ENCODE results near the gene CD180.
A peak's percentile ranks its signal among the peaks of the same experiment; 100 is the strongest.

CD180 gene

DNA sequence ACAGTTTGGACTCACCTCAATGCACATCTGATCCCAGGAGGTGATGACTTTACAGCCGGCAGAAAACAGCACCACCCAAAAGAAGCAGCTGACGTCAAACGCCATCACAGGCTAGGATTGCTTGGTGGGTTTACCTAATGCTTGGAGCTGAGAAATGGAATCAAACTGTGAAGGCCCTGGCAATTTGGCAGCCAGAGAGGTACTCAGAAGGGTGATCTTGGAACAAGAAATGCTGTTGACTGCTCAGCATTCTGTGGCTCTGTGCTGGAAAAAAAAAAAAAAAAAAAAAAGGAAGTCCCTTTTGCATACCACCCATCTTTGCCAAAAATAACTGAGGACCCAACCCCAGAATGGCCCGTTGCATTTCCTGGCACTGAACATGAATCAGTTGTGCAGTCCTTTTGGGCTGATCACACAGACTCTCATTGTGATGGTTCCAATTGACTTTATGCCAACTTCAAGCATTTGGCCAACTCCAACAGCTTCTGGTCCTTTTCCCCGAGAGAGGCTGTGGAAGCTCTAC, at the start of gene CD180:
CD180 (minus strand) TSS at position 263 of the 523 bp plus-strand sequence; CDS start at position 105, 158 bp downstream.
- no peak for DNase-seq

DNA sequence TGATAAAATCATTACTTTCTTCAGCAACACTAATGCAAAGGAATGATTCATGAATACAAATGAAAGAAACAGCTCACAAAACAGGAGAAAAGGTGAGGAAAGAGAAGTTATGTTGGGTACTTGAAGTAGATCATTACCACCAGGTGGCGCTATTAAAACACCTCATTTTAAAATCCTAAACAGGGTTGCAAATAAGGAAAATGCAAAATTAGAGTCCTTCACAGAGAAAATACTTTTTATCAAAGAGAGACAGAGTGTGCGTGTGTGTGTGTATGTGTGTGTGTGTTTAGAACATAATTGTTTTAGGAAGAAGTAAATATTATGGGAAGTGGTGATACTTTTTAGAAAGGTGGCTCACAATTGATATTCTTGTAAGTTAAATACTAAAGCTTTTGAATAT, 49.5 kb upstream of the CD180 start:
- peak; percentile 84 for DNase-seq

GRCh38 chr5:67245259-67245846, 48.8 kb upstream of the CD180 start:
- DNase-seq: no peak

DNA sequence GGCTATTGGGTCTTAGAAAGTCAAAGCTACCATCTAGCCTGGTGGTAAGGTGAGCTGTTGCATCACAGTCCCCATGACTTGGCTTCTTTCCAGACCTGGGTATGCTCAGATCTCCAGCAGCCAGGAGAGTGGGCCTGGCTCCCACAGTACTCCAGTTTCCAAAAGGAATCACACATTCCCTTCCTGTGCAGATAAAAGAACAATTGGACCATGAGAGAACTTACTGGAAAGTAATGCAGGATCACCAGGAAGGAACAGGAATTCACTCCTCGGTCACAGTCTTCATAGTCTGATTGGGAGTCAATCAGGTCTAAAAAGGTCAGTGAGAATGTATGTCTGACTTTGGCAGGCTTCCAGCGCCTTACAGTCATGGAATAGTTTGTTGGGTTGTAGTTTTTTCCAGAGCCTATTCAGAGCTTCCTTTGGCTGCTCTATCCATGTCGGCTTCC, 47.8 kb upstream of the CD180 start:
- DNase-seq: no peak

GRCh38 chr5:67243944-67244343, 47.3 kb upstream of the CD180 start:
- DNase-seq: no peak

GRCh38 chr5:67243349-67243748, 46.8 kb upstream of the CD180 start:
- no peak for DNase-seq

- no peak for DNase-seq
Observed at GRCh38 chr5:67241326-67241725, 44.7 kb upstream of the CD180 start.

- no peak for DNase-seq
Observed at GRCh38 chr5:67240846-67241245, 44.2 kb upstream of the CD180 start.

DNA sequence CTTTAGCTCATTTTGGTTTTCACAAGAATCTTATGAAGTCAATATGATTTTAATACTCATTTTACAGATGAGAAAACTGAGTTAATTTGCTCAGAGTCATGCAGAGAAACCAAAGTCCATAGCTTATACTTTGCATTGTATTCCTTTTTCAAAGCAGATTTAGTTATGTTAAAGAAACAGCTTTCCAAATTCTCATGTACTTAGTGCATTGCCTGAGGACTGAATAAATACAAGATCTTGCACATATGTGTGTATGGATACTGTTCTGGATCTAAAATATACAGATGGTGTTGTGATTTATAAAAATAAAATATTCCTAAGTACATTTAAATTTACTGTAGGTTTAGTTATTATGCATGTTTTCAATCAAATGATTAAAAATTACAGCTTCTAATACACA, 43.5 kb upstream of the CD180 start:
- DNase-seq: no peak

DNA sequence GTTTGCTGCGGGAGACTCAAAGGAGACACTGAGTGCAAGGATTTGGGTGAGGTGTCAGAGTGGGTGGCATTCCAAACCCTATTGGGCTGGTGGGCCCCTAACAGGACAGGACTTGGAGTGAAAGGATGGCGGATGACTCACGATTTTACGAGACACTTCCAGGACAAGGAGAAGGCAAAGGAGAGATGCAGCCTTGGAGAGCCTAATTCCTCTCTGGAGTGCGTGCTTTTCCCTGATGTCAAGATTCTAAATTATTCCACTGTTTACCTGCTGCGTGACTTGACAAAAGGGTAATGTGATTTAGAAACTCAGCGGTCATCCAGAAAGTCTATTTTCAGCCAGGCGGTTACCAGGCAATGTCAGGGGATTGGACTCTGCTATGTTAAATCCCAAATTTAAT, 41.6 kb upstream of the CD180 start:
- DNase-seq: no peak

GRCh38 chr5:67235399-67236110, 39.0 kb upstream of the CD180 start:
- DNase-seq: no peak

GRCh38 chr5:67234671-67235176, 38.1 kb upstream of the CD180 start:
- DNase-seq: peak; percentile 60

- no peak for DNase-seq
Observed at GRCh38 chr5:67233075-67233474, 36.5 kb upstream of the CD180 start.

DNA sequence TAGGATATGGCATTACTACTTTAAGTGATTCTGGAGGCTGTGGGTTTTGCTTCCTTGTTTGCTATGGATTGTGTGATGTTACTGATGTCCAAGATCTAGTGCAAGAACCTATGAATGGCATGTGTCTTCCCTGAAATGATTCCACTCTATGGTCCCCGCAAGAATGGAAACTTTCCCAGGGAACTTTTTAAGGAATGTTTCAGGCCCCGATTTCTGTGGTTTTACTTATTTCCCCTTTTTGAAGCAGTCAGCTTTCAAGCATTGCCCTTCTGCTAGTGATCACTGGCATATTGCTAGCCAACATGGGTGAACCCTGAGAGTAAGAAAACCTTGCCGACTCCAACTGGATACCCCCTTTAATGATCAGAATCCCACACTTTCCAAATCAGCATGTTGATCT, 26.6 kb upstream of the CD180 start:
- peak; percentile 78 for DNase-seq

DNA sequence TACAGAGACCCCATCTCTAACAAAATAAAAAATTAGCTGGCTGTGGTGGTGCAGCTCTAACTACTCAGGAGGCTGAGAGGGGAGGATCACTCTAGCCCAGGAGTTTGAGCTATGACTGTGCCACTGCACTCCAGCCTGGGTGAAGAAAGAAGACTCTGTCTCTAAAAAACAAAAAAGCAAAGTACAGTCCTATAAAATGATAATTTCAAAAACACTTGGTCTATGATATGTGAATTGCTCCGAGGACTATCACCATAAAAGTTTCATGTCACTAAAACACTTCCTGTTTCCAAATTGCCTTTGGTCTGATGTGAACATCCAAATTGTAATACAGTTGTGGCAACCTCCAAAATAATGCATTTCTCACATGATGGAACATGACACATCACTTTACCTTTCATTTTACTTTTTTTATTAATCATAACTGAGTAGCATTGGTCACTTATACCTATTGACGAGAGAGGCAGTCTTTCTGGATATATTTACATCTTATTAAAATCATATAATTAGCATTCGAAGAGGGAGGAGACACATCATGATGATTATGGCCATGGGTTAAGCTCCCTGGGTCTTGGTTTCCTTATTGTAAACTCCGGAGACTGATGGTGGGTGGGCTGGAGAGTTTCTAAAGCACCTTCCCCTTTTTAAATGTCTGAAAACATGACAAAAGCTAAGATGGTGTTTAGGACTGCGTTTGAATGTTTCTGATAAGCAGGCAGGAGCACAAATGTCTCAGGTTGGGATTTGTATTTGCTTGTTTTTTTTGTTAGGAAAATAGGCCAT, 25.8 kb upstream of the CD180 start:
- DNase-seq: peak; percentile 67

DNA sequence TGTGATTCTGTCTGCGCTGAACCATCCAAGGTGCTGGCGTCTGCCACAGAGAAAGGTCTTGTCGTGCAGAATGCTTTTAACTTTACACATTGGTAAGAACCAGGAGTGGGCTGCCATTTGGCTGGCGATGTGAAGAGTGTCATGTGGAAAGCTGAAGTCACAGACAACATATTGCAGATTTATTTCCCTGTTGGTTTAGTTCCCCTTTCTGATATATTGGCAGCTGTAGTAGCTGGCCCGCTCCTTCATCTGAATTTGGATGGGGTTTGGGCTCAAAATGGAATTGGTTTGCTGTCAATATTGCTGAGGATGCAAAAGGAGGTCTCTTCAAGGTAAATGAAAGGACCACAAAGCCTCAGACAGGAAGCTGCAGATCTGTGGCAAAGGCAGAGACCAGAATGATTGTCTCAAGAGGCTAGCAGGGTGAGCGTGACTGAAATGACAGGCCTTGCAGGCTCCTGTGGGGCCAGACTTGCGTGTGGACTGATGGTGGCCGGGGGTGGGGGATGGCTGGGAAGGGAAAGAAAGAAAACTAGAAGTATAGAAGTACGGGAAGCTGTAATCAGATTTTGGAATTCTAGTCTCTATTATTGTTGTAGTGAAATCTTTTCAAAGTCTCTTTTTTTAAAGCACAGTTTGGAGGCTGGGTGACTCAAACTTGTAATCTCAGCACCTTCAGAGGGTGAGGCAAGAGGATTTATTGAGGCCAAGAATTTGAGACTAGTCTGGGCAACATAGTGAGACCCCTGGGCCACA, 25.1 kb upstream of the CD180 start:
- peak; percentile 77 for DNase-seq

DNA sequence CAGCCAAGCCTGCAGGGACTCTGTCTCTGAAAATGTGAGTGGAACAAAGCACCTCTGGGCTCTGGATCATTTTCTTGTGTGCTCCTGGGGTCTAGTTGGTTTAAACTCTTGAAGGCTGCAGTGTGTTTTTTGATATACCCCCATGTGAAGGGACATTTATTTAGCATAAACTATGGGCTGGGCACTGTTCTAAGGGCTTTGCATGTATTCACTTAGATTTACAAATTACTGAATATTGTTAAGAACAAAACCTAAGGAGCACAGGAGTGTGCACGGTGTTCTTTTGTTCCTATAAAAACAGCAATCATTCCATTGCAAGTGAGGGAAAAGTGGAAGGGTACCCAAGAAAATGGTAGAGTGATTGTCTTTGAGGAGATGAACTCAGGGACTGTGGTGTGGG, 20.0 kb upstream of the CD180 start:
- no peak for DNase-seq

- peak; percentile 87 for DNase-seq
Observed at GRCh38 chr5:67215519-67216471, 19.2 kb upstream of the CD180 start.

- DNase-seq: no peak
Observed at GRCh38 chr5:67214707-67215447, 18.3 kb upstream of the CD180 start.

DNA sequence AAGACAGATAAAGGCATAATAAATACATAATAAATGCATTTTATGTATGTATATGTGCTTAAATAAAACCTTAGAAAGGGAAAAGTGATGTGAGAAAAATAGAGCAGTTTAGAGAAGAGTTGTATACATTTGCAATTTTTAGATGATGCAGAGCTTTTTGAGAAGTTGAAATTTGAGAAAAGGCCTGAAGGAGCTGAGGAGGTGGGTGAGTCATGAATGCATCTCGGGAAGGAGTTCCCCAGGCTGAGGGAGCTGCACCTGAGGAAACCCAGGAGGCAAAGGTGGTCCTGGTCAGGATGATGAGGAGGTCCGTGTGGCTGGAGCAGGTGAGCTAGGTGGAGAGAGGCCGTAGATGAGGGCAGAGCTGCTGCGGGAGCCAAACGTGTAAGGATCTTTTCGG, 17.4 kb upstream of the CD180 start:
- DNase-seq: no peak

GRCh38 chr5:67211926-67212325, 15.3 kb upstream of the CD180 start:
- DNase-seq: no peak
